RWPE1 (cell line): Measurements from ENCODE around the gene CHST14.

Source experiments
- CTCF ChIA-PET: fragments of 350-600 bp; sonication (Branson Sonifier 250); formaldehyde crosslinking; extraction: SDS; loops from one replicate; lab custom pipeline; 2021; lab: Yijun Ruan, JAX
- POLR2A ChIA-PET: fragments of 400-600 bp; formaldehyde crosslinking; extraction: SDS; loops from one replicate; lab custom pipeline; 2020; ENCODE audit warnings: antibody characterized with exemption; ENCODE audit not compliant: low non-redundant PET; lab: Yijun Ruan, JAX
- DNase-seq: peaks from one replicate; pipeline ENCODE4 v3.0.0; 2012; ENCODE audit warnings: low spot score
- H3K27ac ChIP-seq: fragments of 450-650 bp; 2 replicates; pipeline ENCODE4 v1.5.1; 2017
- TF ChIP-seq, protein P1 (sequence below): fragments of 450-650 bp; conservative IDR thresholded peaks from 2 replicates; pipeline ENCODE4 v1.5.1; 2017; ENCODE audit warnings: low read depth, mild to moderate bottlenecking

CHST14 gene

GRCh38 chr15:40501487-40501886 is 30.7 kb downstream of the CHST14 start:
- CTCF ChIA-PET = interaction anchor here (0.6 kb wide), 3 partner anchors 29 to 145 kb away, joined by 3 to 9 read pairs (median 6); no protein-coding TSS in a partner anchor
- H3K27ac ChIP-seq = no peak overlapping the region
- TF ChIP-seq, protein P1, sequence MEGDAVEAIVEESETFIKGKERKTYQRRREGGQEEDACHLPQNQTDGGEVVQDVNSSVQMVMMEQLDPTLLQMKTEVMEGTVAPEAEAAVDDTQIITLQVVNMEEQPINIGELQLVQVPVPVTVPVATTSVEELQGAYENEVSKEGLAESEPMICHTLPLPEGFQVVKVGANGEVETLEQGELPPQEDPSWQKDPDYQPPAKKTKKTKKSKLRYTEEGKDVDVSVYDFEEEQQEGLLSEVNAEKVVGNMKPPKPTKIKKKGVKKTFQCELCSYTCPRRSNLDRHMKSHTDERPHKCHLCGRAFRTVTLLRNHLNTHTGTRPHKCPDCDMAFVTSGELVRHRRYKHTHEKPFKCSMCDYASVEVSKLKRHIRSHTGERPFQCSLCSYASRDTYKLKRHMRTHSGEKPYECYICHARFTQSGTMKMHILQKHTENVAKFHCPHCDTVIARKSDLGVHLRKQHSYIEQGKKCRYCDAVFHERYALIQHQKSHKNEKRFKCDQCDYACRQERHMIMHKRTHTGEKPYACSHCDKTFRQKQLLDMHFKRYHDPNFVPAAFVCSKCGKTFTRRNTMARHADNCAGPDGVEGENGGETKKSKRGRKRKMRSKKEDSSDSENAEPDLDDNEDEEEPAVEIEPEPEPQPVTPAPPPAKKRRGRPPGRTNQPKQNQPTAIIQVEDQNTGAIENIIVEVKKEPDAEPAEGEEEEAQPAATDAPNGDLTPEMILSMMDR = no peak
- POLR2A ChIA-PET = no interaction called here
- peak; percentile 89 for DNase-seq

DNA sequence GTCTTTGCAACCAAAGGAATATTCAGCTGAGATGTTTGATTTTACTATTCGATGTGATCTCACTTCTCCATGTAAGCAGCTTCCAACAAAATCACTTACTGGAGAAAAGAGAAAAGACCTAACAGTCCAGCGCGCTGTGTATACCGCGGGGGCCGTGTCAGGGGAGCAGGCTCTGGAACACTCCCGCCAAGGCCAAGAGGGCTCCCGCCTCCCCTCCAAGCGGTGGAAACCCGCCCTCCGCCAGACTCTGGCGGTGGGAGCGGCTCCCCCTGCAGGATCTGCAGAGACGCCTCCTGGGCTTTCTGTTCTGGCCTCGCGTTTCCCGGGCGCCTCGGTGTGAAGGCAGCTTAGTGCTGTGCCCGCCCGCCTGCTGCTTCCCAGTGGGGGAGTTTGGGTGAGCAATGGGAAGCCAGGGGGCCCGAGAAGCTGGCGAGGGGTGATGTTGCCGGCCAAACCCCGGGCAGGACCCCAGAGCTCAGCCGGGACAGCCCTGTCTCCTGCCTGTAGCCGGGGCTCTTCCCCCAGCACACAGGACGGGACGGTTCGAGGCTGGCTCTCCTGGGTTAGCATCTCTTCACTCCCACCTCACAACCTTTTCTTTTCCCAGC is 36.3 kb downstream of the CHST14 start:
- ChIA-PET POLR2A (no interaction called here), CTCF (interaction anchor here (0.6 to 1.2 kb wide), 9 partner anchors 10 to 1200 kb away, joined by 3 to 7 read pairs (median 4); no protein-coding TSS in a partner anchor)
- DNase-seq = peak; percentile 79
- no peak overlapping the region for H3K27ac ChIP-seq
- TF ChIP-seq, protein P1 = peak; percentile 91

GRCh38 chr15:40508216-40508615 is 37.4 kb downstream of the CHST14 start:
- H3K27ac ChIP-seq = no peak overlapping the region
- ChIA-PET POLR2A (no interaction called here), CTCF (no interaction called here)
- DNase-seq = no peak
- TF ChIP-seq, protein P1 = no peak

DNA sequence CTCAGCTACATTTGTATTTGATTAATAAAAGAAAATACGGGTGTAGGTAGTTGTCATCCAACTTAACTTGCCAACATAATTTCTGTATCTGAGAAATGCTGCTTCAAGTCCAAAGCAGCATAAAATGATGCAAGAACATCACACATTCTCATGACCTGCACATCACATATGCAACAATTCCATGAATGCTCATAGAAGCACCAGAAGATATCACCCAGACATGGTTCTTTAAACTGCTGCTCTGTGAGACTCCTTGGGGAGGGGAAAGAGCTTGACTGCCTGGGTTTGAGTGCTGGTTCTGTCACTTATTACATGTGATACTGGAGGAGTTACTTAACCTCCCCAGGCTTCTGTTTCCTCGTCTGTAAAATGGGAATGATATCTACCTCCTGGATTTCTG is 39.4 kb downstream of the CHST14 start:
- ChIA-PET POLR2A (no interaction called here), CTCF (no interaction called here)
- TF ChIP-seq, protein P1 = no peak
- H3K27ac ChIP-seq = no peak overlapping the region
- DNase-seq = no peak

DNA sequence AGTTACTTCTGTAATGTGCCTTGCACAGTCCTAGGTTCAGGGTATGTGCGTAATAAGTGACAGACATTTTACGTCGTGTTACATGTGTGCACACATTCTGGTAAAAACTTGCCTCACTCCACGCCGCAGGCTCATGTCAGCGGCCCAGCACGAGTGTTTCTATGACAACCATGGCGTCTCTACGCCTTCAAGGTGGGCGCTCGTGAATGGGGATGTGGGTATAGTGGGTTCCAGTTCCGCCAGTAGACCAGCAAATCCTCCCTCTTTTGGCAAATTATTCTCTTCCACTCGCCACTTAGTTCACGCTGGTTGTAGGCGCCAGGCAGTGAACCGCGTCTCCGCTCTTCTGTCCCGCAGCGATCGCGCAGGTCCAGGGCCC is 40.3 kb downstream of the CHST14 start:
- DNase-seq = no peak
- ChIA-PET POLR2A (no interaction called here), CTCF (no interaction called here)
- peak overlapping the region; percentile 43; the same call in 1 of the 2 replicates for H3K27ac ChIP-seq
- TF ChIP-seq, protein P1 = no peak

GRCh38 chr15:40511472-40512133 is 40.8 kb downstream of the CHST14 start:
- POLR2A ChIA-PET = no interaction called here
- peak overlapping the region; percentile 43 for H3K27ac ChIP-seq
- TF ChIP-seq, protein P1 = no peak

More at GRCh38 chr15:40511472-40512133, 40.8 kb downstream of the CHST14 start:
- peak; percentile 80 for DNase-seq
- CTCF ChIA-PET = no interaction called here
